Central memory CD8-positive, alpha-beta T cell (primary cell): Measurements from ENCODE around the gene NUAK2.
"Not testable (repeated sequence)": the region's sequence is repeated elsewhere in the genome, so short reads cannot be mapped to it uniquely, and the experiment has no call there.

Experiments
- ATAC-seq: fragments of 150-1000 bp; cut with Tn5 transposase; replicated peaks from 2 replicates; pipeline ENCODE4 v1.10.0; 2022; ENCODE audit warnings: mild to moderate bottlenecking, moderate FRiP score, moderate number of reproducible peaks; ENCODE audit not compliant: poor library complexity, severe bottlenecking; ENCODE audit errors: extremely low read depth
- DNase-seq, 2 donors: peaks; one replicate each; pipeline ENCODE4 v3.0.0; 2021; ENCODE audit warnings: low spot score in 2 of 2
- H3K27ac Mint-ChIP-seq: one replicate; pipeline ENCODE4 v1.8.0; 2022; ENCODE audit warnings: low read depth, mild to moderate bottlenecking, moderate library complexity, mixed read lengths
- H3K27me3 Mint-ChIP-seq: one replicate; pipeline ENCODE4 v1.8.0; 2022; ENCODE audit warnings: mixed read lengths
- H3K36me3 Mint-ChIP-seq: one replicate; pipeline ENCODE4 v1.8.0; 2022; ENCODE audit warnings: mild to moderate bottlenecking, moderate library complexity, mixed read lengths; ENCODE audit not compliant: insufficient read depth
- H3K4me1 Mint-ChIP-seq: one replicate; pipeline ENCODE4 v1.8.0; 2022; ENCODE audit warnings: mixed read lengths
- H3K4me3 Mint-ChIP-seq: one replicate; pipeline ENCODE4 v1.8.0; 2022; ENCODE audit warnings: mild to moderate bottlenecking, moderate library complexity, mixed read lengths
- H3K9me3 Mint-ChIP-seq: one replicate; pipeline ENCODE4 v1.8.0; 2022; ENCODE audit warnings: mixed read lengths

Gene NUAK2

GRCh38 chr1:205310976-205311704 is 10.4 kb downstream of the NUAK2 start:
- ATAC-seq, result no peak

GRCh38 chr1:205309741-205310140 is 11.8 kb downstream of the NUAK2 start:
- no peak overlapping the region for H3K27ac Mint-ChIP-seq
- DNase-seq (no peak), ATAC-seq (no peak)
- H3K4me1 Mint-ChIP-seq, result peaks cover 50% of the 10 kb centered on the region
- no peaks in the 10 kb centered on the region for H3K27me3 Mint-ChIP-seq
- peaks cover 65% of the 10 kb centered on the region for H3K36me3 Mint-ChIP-seq
- H3K9me3 Mint-ChIP-seq, result no peaks in the 10 kb centered on the region
- H3K4me3 Mint-ChIP-seq, result no peak overlapping the region

More at GRCh38 chr1:205310976-205311704, 10.4 kb downstream of the NUAK2 start:
- DNase-seq, result no peak
- Mint-ChIP-seq H3K27ac (no peak overlapping the region), H3K4me3 (no peak overlapping the region), H3K27me3 (no peaks in the 10 kb centered on the region), H3K4me1 (peaks cover 61% of the 10 kb centered on the region), H3K9me3 (no peaks in the 10 kb centered on the region), H3K36me3 (peaks cover 55% of the 10 kb centered on the region)

- H3K9me3 Mint-ChIP-seq, result no peaks in the 10 kb centered on the region
- no peaks in the 10 kb centered on the region for H3K27me3 Mint-ChIP-seq
- H3K4me3 Mint-ChIP-seq, result no peak overlapping the region
- DNase-seq (no peak), ATAC-seq (no peak)
- H3K36me3 Mint-ChIP-seq, result peaks cover 77% of the 10 kb centered on the region
- peak overlapping the region; percentile 22 for H3K27ac Mint-ChIP-seq
- H3K4me1 Mint-ChIP-seq, result peaks cover 29% of the 10 kb centered on the region
Measured at GRCh38 chr1:205306929-205307566, 14.5 kb downstream of the NUAK2 start.

GRCh38 chr1:205304695-205305070 is 16.9 kb downstream of the NUAK2 start:
- no peaks in the 10 kb centered on the region for H3K27me3 Mint-ChIP-seq
- peaks cover 18% of the 10 kb centered on the region for H3K4me1 Mint-ChIP-seq
- peaks cover 63% of the 10 kb centered on the region for H3K36me3 Mint-ChIP-seq
- no peak overlapping the region for H3K4me3 Mint-ChIP-seq
- H3K9me3 Mint-ChIP-seq, result no peaks in the 10 kb centered on the region
- no peak for DNase-seq
- peak overlapping the region; percentile 17 for H3K27ac Mint-ChIP-seq
- no peak for ATAC-seq

DNA sequence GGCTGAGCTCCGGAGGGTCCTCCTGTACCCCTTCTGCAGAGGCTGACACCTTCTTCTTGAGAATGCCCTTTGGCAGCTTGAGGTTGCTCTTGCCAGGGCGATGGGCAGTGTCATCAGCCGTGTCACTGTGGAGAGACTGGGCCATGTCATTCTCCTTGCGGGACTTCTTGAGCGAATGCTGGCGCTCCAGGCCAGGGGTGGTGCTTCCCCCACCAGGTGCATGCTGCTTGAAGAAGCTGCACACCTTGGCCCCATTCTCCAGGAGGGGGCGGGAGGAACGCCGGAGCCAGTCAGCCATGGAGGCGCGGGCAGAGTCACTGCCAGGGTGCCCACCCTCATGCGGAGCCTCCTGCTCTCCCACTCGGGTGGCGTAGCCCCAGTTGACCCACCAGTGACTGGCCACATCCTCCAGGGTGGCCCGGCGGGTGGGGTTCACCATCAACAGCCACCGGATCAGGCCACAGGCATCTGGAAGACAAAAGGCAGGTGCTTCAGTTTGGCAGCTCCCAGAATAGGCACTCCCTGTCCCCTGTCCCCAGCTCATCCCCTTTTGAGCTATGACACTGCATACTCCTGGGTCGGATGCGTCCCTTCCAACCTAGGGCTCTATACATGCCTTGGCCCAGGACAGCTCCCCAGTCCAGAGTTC is 17.4 kb downstream of the NUAK2 start:
- Mint-ChIP-seq H3K9me3 (no peaks in the 10 kb centered on the region), H3K27me3 (no peaks in the 10 kb centered on the region), H3K27ac (peak overlapping the region; percentile 17), H3K4me1 (peaks cover 18% of the 10 kb centered on the region), H3K36me3 (peaks cover 59% of the 10 kb centered on the region), H3K4me3 (no peak overlapping the region)
- DNase-seq, result no peak
- no peak for ATAC-seq

DNA sequence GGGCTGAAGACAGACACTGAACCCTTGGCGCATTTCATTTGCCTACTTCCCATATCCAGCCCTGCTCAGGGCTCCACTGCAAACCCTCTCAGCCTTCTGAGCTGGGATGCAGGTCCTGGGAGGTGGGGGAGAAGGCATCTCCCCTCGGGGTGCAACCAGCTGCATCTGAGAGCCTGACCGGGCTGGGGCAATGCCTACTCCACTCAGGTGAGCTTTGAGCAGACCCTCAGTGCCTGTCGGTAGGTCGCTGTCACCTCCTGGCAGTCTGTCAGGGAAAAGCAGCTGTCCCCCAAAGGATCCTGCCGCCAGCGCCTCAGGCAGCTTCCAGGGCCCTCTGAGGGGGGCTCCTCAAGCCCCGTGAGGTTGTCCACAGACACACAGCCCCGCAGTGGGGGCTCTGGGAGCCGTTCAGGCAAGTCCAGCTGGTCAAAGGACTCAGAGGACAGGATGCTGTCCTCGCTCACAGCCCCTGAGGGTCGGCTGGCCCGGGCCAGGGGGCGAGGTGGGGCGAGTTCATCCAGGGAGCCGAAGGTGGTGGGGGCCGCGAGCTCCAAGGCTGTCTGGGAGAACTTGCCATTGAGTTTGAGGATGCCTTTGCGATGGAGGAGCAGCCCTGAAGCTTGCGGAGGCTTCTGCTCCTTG is 18.2 kb downstream of the NUAK2 start:
- no peaks in the 10 kb centered on the region for H3K27me3 Mint-ChIP-seq

GRCh38 chr1:205301842-205302588 is 19.5 kb downstream of the NUAK2 start:
- ATAC-seq (no peak), DNase-seq (no peak)
- Mint-ChIP-seq H3K27me3 (no peaks in the 10 kb centered on the region), H3K9me3 (no peaks in the 10 kb centered on the region), H3K4me1 (peaks cover 29% of the 10 kb centered on the region), H3K4me3 (no peak overlapping the region), H3K36me3 (peaks cover 42% of the 10 kb centered on the region), H3K27ac (no peak overlapping the region)

More for the DNA sequence above, 18.2 kb downstream of the NUAK2 start:
- no peak overlapping the region for H3K4me3 Mint-ChIP-seq
- H3K9me3 Mint-ChIP-seq, result no peaks in the 10 kb centered on the region
- no peak overlapping the region for H3K27ac Mint-ChIP-seq
- H3K4me1 Mint-ChIP-seq, result peaks cover 18% of the 10 kb centered on the region
- no peak for DNase-seq
- peaks cover 51% of the 10 kb centered on the region for H3K36me3 Mint-ChIP-seq
- no peak for ATAC-seq

DNA sequence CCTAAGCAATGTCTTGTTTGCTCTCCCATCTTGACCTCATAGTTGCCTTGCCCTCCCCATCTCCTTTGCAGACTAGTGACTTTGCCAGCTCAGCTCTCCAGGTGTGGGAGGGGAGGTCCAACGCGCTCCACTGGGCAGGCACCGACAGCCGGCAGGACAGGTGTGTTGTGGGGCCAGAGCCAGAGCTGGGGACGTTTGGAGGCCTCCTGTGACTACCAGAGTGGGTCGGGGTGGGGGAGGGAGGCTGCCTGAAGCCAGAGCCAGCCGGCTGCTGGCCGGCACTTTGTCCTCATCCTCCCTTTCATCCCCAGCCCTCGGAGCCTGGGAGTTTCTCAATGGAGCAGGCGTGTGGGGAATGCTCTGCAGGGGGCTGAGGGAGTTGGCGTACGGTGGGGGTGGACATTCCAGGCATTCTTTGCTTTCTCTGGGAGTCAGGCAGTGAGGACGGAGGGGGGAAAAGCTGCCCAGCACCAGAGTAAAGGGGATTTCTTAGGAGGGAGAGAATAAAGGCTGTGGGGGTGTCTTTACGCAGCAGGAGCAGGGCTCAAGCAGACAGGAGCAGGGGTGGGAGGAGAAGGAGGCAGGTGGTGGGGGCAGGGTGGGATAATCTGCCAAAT is 20.2 kb downstream of the NUAK2 start:
- peaks cover 31% of the 10 kb centered on the region for H3K4me1 Mint-ChIP-seq
- no peaks in the 10 kb centered on the region for H3K9me3 Mint-ChIP-seq
- no peak overlapping the region for H3K27ac Mint-ChIP-seq

GRCh38 chr1:205300149-205300548 is 21.4 kb downstream of the NUAK2 start:
- ATAC-seq (no peak), DNase-seq (no peak)
- Mint-ChIP-seq H3K36me3 (peaks cover 28% of the 10 kb centered on the region), H3K27me3 (no peaks in the 10 kb centered on the region), H3K27ac (peak overlapping the region; percentile 69), H3K4me1 (peaks cover 39% of the 10 kb centered on the region), H3K9me3 (no peaks in the 10 kb centered on the region), H3K4me3 (no peak overlapping the region)

More for the DNA sequence above, 20.2 kb downstream of the NUAK2 start:
- no peak overlapping the region for H3K4me3 Mint-ChIP-seq
- H3K36me3 Mint-ChIP-seq, result peaks cover 35% of the 10 kb centered on the region
- H3K27me3 Mint-ChIP-seq, result no peaks in the 10 kb centered on the region
- DNase-seq (no peak), ATAC-seq (no peak)

DNA sequence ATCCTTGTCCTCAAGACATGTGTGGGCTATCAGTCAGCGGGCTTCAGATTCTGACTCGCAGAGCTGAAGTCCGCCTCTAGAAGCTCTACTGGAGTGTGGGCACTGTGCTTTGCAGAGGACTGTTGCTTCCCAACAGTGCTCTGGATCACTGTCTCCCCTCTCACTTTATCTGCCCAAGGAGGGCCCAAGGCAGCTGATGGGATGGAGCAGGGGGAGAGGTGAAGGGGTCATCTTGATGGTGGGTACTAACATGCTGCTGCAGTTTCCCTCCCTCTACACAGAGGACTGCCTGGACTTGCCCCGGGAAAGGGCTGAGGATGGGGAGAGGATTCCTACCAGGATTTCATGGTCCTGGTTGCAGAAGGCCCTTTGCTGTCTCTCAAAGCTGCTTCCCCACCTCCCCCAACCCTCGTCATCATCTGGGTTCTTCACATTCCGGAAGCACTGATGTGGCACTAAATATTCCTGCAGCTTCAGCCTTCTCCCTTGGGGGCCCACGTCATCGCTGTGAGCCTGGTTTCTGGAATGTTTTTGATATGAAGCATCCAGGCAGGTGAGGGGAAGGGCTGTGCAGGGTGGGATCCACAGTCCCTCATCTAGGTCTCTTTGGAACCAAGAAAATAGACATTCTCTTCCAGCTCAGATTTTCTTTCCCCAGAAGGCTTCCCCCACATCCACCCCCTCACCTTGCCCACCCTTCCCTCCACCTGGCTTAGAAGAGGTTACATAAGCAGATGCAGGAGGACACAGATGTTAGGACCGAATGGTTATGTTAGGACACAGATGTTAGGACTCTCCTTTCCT is 23.2 kb downstream of the NUAK2 start:
- Mint-ChIP-seq H3K27me3 (no peaks in the 10 kb centered on the region), H3K9me3 (no peaks in the 10 kb centered on the region), H3K27ac (no peak overlapping the region), H3K4me3 (no peak overlapping the region), H3K36me3 (peaks cover 15% of the 10 kb centered on the region), H3K4me1 (peaks cover 54% of the 10 kb centered on the region)
- no peak for ATAC-seq
- DNase-seq, result no peak

GRCh38 chr1:205297546-205298177 is 23.9 kb downstream of the NUAK2 start:
- not testable (repeated sequence) for ATAC-seq, H3K27me3 Mint-ChIP-seq, H3K27ac Mint-ChIP-seq, H3K9me3 Mint-ChIP-seq, DNase-seq, H3K4me3 Mint-ChIP-seq, H3K36me3 Mint-ChIP-seq
- H3K4me1 Mint-ChIP-seq, result peaks cover 62% of the 10 kb centered on the region
